HG03342 (cell line): ENCODE results near the gene PCSK5.

ENCODE experiments used
- ATAC-seq: cut with Tn5 transposase; IDR thresholded peaks from one replicate; pipeline ENCODE4 v1.9.1; 2021; ENCODE audit warnings: mild to moderate bottlenecking, moderate library complexity; ENCODE audit not compliant: unreplicated experiment

The PCSK5 gene

DNA sequence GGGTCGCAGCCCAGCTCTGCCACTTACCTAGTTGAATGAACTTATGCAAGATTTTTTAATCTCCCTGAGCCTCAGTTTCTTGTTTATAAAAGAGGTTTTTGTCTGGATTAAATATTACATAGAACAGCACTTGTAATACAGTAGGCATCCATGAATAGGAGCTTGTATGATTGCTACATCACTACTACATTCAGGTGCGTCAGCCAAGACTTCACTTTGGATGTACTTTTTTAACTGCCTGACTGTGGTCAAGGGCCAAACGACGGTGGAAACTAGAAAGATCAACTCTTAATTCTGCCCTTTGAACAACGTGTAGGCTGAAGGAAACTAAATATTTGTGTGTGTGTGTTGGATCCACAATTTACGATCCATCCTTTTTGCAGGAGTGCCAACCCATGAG, 330.9 kb downstream of the PCSK5 start:
- ATAC-seq, result no peak

DNA sequence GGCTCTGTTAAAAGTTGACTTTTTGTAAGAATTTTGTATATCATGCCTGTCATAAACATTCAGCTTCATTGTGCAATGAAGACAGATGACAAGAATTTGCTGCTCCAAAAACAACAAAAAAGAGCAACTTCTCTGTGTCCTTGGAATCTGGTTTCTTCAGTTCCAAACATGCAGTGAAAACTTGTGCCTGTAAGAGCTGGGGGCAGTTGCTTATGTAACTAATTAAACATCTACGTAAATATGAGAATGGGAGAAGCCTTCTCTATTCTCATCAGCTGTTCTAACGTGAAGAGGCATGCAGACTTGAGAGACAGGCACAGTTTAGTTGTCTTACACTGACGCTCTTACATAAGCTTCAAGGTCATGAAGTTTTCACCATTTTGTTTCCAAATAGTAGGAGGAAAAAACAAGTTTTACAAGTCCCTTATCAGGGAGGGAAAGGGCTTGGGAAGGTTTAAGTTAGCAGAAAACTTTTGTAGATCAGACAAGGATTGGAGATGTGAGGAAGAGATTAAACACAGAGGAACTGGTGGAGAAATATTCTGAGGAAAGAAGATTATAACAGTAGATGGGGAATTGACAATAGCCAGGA, 333.4 kb downstream of the PCSK5 start:
- no peak for ATAC-seq

DNA sequence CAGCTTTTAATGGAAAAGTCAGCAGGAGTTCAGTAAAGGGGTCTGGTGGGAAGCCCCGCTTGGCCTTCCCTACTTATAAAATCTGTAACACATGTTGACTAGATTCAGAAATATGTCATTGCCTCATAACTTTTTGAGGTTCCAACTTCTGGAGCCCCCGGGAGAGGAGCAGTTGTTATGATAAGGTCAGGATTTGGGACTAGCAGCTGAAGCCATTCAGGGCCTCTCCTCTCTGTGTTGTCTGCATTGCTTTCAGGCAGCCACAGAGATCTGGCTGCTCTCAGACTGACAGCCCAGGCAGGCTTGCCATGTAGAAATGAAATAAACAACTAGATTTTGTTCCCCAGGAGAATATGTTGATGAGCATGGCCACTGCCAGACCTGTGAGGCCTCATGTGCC, 336.7 kb downstream of the PCSK5 start:
- ATAC-seq, result no peak

DNA sequence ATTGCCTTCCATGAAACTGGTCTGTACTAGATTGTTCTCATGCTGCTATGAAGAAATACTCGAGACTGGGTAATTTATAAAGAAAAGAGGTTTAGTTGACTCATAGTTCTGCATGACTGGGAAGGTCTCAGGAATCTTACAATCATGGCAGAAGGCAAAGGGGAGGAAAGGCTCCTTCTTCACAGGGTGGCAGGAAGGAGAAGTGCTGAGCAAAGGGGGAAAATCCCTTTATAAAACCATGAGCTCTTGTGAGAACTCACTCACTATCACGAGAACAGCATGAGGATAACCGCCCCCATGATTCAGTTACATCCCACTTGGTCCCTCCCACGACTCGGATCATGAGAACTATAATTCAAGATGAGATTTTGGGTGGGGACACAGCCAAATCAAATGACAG, 340.5 kb downstream of the PCSK5 start:
- ATAC-seq, result no peak

DNA sequence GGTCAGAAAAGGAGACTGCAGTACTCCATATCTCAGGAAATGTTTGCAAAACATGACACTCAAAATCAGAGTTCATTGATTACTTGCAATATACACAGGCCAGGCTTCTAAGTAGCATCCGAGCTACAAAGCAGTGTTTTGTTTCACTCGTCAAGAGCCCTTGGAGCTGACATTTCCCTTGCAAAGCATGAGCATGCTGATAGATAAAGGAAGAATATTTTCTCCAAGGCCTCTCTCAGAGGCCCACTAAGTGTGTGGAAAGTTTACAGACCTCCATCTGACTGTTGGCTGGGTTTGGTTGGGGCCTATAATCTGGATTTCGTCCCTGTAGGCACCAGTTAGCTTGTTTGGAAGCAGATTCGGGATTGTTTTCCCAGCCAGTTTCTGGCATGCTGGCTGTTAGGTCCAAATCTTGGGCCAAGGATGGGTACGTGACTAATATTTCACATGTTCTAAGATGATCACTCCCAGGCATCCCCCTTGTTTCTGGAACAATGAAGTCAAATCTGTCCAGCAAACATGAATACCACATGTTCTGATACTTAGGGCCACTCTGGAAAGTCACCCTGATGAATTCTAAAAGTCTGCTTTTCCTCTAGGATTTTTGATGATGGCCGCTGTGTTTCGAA, 342.5 kb downstream of the PCSK5 start:
- no peak for ATAC-seq

DNA sequence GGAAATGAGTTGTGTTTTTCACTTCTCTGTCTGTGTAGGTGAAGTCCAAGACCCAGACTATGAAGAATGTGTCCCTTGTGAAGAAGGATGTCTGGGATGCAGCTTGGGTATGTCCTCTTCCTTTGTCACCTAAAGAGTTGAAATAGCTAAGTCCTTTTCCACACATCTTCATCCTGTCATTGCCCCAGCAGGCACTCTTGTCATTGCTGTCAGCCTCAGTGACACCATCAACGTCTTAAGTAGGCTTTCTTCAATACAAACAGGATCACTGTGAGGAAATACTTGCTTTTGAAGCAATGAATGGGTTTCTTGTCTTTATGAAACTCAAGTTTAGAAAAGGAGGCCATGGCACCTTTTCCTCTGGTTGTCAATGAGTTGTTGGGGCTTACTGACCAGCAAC, 350.1 kb downstream of the PCSK5 start:
- no peak for ATAC-seq

DNA sequence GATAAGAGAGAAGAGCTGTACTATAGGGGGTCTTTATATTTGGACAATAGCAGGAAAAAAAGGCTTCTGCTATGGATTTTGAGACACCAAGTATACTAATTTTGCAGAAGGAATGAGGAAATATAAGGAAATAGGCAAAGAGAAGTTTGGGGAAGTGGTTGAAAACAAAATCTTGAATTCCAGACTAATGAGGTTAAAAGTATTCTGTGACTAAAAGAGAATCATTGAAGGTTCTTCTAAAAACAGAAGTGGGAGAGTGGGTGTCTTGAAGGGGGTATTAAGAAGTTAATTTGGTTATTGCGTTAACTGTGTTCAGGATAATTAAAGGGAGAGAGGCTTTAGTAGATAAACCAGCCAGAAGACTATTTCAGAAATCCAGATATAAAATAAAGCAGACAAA, 355.0 kb downstream of the PCSK5 start:
- ATAC-seq, result no peak

DNA sequence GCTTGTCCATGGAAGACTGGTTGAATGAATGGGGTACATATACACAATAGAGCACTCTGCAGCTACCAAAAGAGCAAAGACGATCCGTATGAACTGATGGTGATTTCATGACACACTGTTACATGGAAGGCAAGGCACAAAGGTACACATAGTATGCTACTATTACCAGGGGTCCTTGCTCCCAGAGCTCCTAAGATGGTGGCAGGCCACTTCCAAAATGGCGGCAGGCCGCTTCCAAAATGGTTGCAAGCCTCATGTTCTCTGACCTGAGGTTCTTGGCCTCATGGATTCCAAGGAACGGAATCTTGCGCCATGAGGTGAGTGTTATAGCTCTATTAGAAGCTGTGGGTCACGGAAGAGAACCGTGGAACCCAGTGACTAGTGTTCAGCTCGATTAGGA, 356.2 kb downstream of the PCSK5 start:
- no peak for ATAC-seq

DNA sequence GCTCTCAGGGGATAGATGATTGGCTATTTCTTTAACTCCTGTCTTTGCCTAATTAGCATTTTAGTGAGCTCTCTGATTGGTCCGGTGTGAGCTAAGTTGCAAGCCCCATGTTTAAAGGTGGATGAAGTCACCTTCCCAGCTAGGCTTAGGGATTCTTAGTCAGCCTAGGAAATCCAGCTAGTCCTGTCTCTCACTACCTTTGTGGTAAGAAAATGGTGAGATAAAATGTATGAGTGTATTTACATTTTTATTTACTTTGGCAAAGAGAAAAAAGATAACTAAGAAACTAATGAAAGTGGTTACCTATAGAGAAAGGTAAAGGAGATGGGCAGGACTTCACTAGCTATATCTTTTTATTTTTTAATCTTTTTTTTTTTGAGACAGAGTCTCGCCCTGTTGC, 357.0 kb downstream of the PCSK5 start:
- no peak for ATAC-seq

DNA sequence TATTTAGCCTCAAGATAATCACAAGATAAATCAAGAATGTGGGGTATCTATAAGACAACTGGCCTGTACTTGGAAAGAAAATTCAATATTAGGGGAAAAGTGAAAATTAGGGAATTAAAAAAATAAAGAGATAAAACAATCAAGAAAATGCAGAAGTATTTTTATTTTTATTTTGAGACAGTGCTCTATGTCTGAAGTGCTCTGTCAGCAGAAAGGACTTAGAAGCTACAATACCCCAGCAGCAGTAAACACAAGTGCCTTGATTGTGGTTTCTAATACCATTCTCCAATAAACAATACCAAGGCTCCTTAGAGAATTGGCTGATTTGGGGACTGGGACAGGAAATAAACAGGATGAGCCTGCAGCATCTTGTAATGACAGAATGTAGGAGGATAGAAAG, 358.8 kb downstream of the PCSK5 start:
- no peak for ATAC-seq

DNA sequence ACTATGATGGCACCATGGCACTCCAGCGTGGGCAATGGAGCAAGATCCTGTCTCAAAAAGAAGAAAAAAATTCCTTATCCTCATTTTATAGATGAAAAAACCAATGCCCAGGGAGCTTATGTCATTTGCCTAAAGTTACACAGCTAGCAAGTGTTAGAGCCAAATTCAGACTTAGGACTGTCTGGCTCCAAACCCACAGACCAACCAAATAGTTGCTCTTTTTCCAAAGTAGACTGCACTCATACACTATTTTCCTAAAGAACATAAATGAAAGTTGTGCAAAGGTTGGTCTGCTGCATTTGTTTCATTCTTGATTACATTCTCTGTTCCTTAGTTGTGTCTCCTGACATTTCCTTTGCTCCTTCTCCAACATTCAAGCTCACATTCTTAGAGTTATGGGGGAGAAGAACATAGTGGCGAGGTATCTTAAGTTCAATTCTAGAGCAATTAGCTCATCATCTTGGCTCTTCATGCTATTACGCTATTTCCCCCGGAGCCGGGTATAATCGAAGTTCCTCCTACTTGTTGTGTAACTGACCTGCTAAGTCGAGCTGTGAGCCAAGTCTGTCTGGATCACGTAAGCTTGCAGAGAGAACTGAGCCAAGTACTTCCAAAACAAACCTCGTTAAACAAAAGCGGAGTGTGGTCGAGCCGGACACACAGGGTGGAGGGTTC, 365.4 kb downstream of the PCSK5 start:
- ATAC-seq, result no peak

DNA sequence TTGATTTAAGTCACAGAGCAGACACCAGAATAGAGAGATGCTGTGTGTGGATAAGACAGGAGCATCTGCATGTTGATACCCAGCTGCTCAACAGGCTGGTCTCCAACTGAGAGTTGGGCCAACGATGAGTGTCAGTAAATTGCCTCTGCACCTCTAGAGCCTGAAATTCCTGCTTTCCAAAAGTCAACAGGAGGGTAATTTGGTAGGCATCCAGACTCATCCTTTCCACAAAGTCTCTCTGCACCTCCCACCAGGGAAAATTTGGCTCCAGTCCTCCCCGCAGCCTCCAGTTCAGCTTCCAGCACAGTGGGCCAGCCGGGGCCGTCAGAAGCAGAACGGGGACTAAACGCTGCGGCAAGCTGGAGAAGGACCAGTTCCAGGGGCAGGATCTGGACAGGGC, 366.8 kb downstream of the PCSK5 start:
- ATAC-seq, result no peak

DNA sequence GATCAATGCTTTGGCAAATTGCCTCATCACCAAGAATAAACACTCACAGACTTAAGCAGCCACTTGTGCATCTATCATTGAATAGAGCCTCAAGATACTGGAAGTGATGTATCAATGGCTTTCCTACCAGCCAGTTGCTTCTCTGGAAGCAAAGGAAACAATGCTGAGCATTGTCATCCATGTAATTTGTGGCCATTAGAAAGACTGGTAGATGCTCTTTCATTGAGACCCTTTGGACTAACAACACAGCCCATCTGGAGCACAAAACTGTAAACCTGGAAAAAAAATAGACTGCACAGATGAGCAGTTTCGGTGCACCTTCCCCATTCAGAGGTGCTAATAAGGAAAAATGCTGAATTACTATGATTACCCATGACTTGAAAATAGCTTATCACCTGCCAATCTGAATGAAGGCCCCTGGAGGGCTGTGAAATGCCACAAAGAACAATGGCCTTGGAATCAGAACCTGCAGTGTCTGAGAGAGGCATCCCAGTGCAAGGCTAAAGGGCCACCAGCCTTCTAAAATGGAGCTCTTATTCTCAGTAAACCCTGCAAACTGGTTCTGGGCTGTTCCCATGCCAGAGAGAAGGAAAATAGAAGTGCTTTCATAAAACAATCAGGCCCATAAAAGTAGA, 376.3 kb downstream of the PCSK5 start:
- no peak for ATAC-seq

DNA sequence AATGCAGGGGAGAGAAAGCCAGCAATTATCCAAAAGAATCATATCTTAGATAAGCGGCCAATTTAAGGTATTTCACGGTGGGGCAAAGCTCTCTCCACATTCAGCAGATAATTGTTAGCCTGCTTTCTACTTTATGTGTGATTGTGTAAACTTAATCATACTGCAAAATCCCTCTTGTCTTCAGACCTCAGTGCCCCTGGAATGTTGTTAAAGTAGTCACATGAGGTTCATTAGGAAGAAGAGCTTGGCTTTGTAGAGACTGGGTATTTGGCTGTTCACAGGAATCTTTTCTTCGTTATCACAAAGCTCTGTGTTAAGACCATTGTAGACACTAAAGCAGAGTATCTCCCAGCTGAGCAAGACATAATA, 376.8 kb downstream of the PCSK5 start:
- no peak for ATAC-seq

DNA sequence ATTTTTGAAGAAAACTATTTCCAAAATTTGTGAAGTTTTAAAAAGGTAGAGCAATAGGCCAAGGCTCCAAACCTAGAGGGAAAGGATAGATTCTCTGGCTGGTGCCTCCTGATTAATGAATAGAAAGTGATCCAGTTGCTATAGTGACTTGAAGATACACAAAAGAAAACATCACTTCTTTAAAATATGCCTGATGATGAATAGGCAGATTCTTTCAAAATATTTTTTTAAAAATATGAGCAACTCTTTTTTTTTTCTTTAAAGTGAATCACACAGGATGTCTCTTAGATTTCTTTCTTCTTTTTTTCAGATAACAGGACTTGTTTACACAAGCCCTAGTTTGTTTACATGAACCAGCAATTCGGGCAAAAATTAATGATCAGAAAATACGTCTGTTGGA, 379.3 kb downstream of the PCSK5 start:
- no peak for ATAC-seq

DNA sequence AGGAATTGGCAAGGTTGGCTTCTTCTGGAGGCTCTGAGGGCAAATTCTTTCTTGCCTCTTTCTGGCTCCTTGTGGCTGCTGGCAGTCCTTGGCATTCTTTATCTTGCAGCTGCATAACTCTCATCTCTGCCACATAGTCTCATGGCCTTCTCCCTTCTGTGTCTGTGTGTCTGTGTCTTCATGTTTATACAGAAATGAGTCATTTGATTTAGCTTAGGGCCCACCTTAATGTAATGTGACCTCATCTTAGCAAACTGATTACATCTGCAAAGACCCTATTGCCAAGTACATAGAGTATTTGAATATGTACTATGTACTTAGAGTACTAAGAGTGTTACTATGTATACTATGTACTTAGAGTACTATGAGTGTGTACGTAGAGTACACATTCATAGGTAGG, 381.3 kb downstream of the PCSK5 start:
- ATAC-seq, result no peak

DNA sequence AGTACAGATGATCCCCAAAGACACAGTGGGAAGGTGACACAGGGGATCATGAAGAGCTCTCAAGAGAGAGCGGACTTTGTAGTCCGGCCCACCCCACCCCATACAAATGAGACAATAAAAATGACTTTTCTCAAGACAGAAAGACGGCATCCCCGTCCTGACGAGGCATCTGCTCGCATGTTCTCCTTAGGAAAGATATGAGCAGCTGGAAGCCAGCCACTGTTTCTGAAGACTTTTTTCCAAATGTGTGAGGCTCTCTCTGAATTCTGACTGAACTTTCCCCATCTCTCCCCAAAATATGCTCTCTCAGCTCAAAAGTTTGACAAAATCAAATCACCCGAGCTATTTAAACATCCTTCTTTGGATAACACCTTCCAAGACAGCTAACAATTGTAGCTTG, 398.6 kb downstream of the PCSK5 start:
- ATAC-seq, result no peak

DNA sequence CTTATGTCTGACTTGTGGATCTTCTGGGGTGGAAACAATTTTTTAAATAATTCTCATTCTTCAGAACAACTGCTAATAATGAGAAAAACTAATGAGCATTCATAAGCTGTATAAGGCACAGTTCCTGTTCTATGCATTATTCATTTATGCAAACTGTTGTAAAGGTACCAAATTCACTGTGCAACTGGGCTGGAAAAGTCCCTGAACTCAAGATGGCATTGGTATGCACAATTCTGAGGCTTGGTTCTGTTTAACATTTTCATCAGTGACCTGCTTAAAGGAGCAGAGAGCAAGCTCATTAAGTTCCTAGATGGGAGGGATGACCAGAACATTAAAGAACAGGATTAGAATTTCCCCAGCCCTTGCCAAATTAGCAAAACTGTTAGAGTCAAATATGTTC, 399.2 kb downstream of the PCSK5 start:
- no peak for ATAC-seq

DNA sequence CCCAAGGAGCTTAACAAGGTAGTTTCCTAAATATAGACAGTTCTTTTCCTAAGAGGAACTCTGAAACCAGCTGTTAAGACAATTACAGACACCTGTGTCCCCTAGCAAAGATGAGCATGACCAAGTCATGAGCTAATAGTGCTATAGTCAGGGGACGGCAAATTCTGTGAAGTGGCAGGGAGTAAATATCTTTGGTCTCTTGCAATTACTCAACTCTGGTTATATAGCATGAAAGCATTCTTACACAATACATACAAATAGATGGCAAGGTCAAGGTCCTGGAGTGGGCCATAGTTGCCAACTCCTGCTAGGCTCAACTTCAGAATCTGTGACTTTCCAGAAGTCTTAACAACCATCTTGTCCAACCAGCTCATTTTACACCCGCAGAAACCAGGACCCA, 400.1 kb downstream of the PCSK5 start:
- no peak for ATAC-seq

DNA sequence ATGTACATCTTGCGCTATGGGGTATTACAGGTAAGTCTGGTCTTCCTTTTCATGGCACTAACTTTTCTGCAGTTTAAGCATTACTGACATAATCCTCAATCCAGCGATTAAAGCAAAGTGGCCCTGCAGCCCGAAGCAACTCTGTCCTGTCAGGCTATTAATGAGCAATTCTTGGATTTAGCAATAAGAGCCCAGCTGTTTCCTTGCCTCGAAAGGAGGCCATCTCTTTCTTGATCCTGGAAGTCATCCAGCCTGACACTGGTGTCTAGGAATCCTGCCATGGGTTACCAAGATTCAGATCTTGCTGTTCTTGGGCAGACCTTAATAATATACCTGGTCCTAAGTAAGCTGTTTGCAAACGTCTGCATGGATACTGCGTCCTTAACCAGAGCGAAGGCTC, 401.8 kb downstream of the PCSK5 start:
- ATAC-seq, result no peak

DNA sequence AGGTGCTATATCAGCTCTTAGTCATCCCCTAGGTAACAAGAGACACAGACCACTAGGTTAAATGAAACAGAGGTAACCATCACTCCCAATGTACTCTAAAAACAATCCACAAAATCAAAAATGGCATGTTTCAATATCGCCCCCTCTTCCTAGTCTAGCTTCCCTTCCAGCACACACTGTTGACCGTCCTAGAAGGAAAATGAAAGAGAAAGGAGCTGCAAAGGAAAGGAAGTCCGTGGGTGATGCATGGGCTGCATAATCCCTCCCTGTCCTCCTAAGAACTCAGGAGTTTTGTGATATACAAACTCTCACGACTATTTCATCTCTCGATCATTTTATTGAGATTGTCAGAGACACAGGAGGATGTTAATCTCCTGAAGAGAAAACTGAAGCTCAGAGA, 402.2 kb downstream of the PCSK5 start:
- no peak for ATAC-seq

DNA sequence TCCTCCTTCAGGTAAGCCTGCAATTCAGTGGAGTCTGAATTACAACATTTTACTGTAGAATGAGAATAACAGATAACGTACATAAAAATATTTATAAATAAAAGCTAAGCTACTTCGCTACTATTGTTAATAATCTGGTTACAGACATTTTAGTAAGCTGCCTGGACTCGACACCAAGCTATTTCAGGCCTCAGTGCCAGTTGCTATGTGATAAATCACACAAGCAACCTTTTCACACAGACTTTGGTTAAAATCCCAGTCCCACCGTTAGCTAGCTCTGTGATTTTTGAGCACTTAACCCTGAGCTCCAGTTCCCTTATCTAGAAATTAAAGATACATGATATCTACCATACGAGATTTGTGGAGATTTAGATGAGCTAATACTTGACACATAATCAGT, 403.8 kb downstream of the PCSK5 start:
- ATAC-seq, result no peak
